IMR-90 (cell line): ENCODE results near the gene SLC4A2. TPM values are rescaled to one million over a fixed set of nuclear protein-coding genes. Genes with fewer than 3 reads are reported as not detected.

Experiments
- ATAC-seq: fragments of 200-7000 bp; cut with Tn5 transposase; 2 replicates; pipeline ENCODE4 v1.9.1; 2020; ENCODE audit warnings: low read depth, mild to moderate bottlenecking, moderate library complexity
- BruUV-seq: library from RNA; stranded (reverse); fragments of 400-500 nt; replicated peaks from 2 replicates; lab custom pipeline; 2021; lab: Mats Ljungman, UMichigan
- CTCF ChIA-PET: fragments of 300-600 bp; formaldehyde crosslinking; extraction: SDS; loops from one replicate; lab custom pipeline; 2021; ENCODE audit warnings: antibody characterized with exemption; lab: Yijun Ruan, JAX
- POLR2A ChIA-PET: fragments of 300-600 bp; sonication (Branson Sonifier 250); formaldehyde crosslinking; loops from one replicate; lab custom pipeline; 2022; ENCODE audit warnings: antibody characterized with exemption; ENCODE audit not compliant: unreplicated experiment; lab: Charles Lee
- DNase-seq: peaks from one replicate; pipeline ENCODE4 v3.0.0; 2013
- H2AFZ ChIP-seq: replicated peaks from 2 replicates; pipeline ENCODE3; 2013; ENCODE audit warnings: low read length, mild to moderate bottlenecking; ENCODE audit not compliant: poor library complexity
- H2AK5ac ChIP-seq: 2 replicates; pipeline ENCODE4 v1.6.1; 2013; ENCODE audit warnings: low read depth, low read length, inconsistent platforms
- H2AK9ac ChIP-seq: replicated peaks from 2 replicates; pipeline ENCODE3; 2013; ENCODE audit warnings: mild to moderate bottlenecking, low read depth, low read length, moderate library complexity; ENCODE audit not compliant: poor library complexity
- H2BK120ac ChIP-seq: 2 replicates; pipeline ENCODE4 v1.6.1; 2013; ENCODE audit warnings: low read depth, low read length, inconsistent platforms
- H2BK15ac ChIP-seq: 3 replicates; pipeline ENCODE4 v1.6.1; 2013; ENCODE audit warnings: low read depth, low read length, inconsistent platforms
- H2BK20ac ChIP-seq: 2 replicates; pipeline ENCODE4 v1.6.1; 2013; ENCODE audit warnings: low read depth, mild to moderate bottlenecking, inconsistent platforms, low read length, moderate library complexity
- H2BK5ac ChIP-seq: 2 replicates; pipeline ENCODE4 v1.6.1; 2013; ENCODE audit warnings: mild to moderate bottlenecking, low read depth, low read length, inconsistent platforms; ENCODE audit not compliant: poor library complexity, severe bottlenecking
- H3K14ac ChIP-seq: replicated peaks from 2 replicates; pipeline ENCODE4 v1.6.1; 2013; ENCODE audit warnings: low read depth, low read length, inconsistent platforms
- H3K18ac ChIP-seq: 2 replicates; pipeline ENCODE4 v1.6.1; 2013; ENCODE audit warnings: low read depth, low read length, control low read depth
- H3K23ac ChIP-seq: 2 replicates; pipeline ENCODE4 v1.6.1; 2013; ENCODE audit warnings: low read depth, low read length, inconsistent platforms
- H3K27ac ChIP-seq: 2 replicates; pipeline ENCODE4 v1.5.1; 2013; ENCODE audit warnings: mild to moderate bottlenecking, control low read depth, low read length; ENCODE audit not compliant: insufficient read depth
- H3K27me3 ChIP-seq: 2 replicates; pipeline ENCODE4 v1.6.1; 2013; ENCODE audit warnings: low read length; ENCODE audit not compliant: control insufficient read depth, insufficient read depth
- H3K36me3 ChIP-seq: 2 replicates; pipeline ENCODE4 v1.6.1; 2013; ENCODE audit warnings: low read length, mixed read lengths; ENCODE audit not compliant: control insufficient read depth, insufficient read depth
- H3K4ac ChIP-seq: 2 replicates; pipeline ENCODE4 v1.6.1; 2013; ENCODE audit warnings: low read depth, low read length, inconsistent platforms
- H3K4me1 ChIP-seq: 2 replicates; pipeline ENCODE4 v1.6.1; 2013; ENCODE audit warnings: low read length, mixed read lengths; ENCODE audit not compliant: control insufficient read depth, insufficient read depth
- H3K4me2 ChIP-seq: 2 replicates; pipeline ENCODE4 v1.6.1; 2013; ENCODE audit warnings: low read depth, mild to moderate bottlenecking, control low read depth, low read length, moderate library complexity
- H3K4me3 ChIP-seq: 2 replicates; pipeline ENCODE4 v1.5.1; 2013; ENCODE audit warnings: low read depth, mild to moderate bottlenecking, control low read depth, low read length, moderate library complexity; ENCODE audit not compliant: insufficient read depth
- H3K56ac ChIP-seq: 2 replicates; pipeline ENCODE4 v1.6.1; 2013; ENCODE audit warnings: low read length, inconsistent platforms; ENCODE audit not compliant: insufficient read depth; ENCODE audit errors: extremely low read depth
- H3K79me1 ChIP-seq, 2 experiments: 2 replicates each; pipeline ENCODE4 v1.6.1; 2013; ENCODE audit warnings: low read length in 2 of 2, inconsistent platforms in 1 of 2, low read depth in 1 of 2
- H3K9ac ChIP-seq: 2 replicates; pipeline ENCODE4 v1.6.1; 2013; ENCODE audit warnings: low read depth, low read length, control low read depth
- H3K9me1 ChIP-seq: 2 replicates; pipeline ENCODE4 v1.6.1; 2013; ENCODE audit warnings: low read length, inconsistent platforms; ENCODE audit not compliant: insufficient read depth
- H3K9me3 ChIP-seq: 2 replicates; pipeline ENCODE4 v1.6.1; 2013; ENCODE audit warnings: low read length; ENCODE audit not compliant: control insufficient read depth, insufficient read depth
- H4K20me1 ChIP-seq: 2 replicates; pipeline ENCODE4 v1.6.1; 2013; ENCODE audit warnings: low read length, inconsistent platforms; ENCODE audit not compliant: insufficient read depth
- H4K5ac ChIP-seq: 2 replicates; pipeline ENCODE4 v1.6.1; 2013; ENCODE audit warnings: mild to moderate bottlenecking, low read depth, low read length, control low read depth
- H4K8ac ChIP-seq, 2 experiments: 2 replicates each; pipeline ENCODE4 v1.6.1; 2013; ENCODE audit warnings: low read depth in 2 of 2, low read length in 2 of 2, control low read depth in 1 of 2, inconsistent platforms in 1 of 2
- H4K91ac ChIP-seq: 2 replicates; pipeline ENCODE4 v1.6.1; 2013; ENCODE audit warnings: low read depth, low read length, inconsistent platforms; ENCODE audit not compliant: insufficient read depth
- FOS ChIP-seq: fragments of 150-350 bp; IDR thresholded peaks from 2 replicates; pipeline ENCODE4 v1.6.1; 2016; ENCODE audit warnings: low read depth, low read length
- MAFK ChIP-seq: IDR thresholded peaks from 2 replicates; pipeline ENCODE4 v1.6.1; 2012; ENCODE audit warnings: low read depth, low read length, improper control_type of control experiment
- MAZ ChIP-seq: IDR thresholded peaks from 2 replicates; pipeline ENCODE4 v1.6.1; 2012; ENCODE audit warnings: low read depth, mild to moderate bottlenecking, low read length, improper control_type of control experiment, moderate library complexity, borderline replicate concordance
- WGBS, 2 experiments: methylation state at CpG; one replicate each; pipeline versions ENCODE4 v1.1.5 to v1.1.7; 2013; ENCODE audit warnings: missing lambda C conversion rate in 2 of 2; ENCODE audit not compliant: insufficient read length in 1 of 2; ENCODE audit errors: extremely low coverage in 2 of 2; 5-methylcytosine and 5-hydroxymethylcytosine counted together
- dilution Hi-C: fragments of 300-500 bp; cut with HindIII; formaldehyde crosslinking; loops from one replicate; pipeline ENCODE4 v1.14.3; 2018; ENCODE audit warnings: low sequenced_read_pairs; ENCODE audit not compliant: unreplicated experiment
- in situ Hi-C: fragments of 300-500 bp; cut with MboI; formaldehyde crosslinking; loops from 3 replicates; pipeline ENCODE4 v1.14.3; 2019; ENCODE audit warnings: low sequenced_read_pairs, inconsistent platforms, mixed read lengths
- intact Hi-C: fragments of 100-400 bp; cut with micrococcal nuclease; formaldehyde crosslinking; loops from 2 replicates; pipeline ENCODE4 v1.10.0; 2022
- polyA plus RNA-seq, 3 experiments: library from polyadenylated mRNA; depleted of rRNA; stranded (reverse); fragments of >200 nt; gene quantifications; 2 replicates each; pipeline ENCODE4 v1.2.3, GENCODE V29; 2012; ENCODE audit warnings: low replicate concordance in 1 of 3
- total RNA-seq: library from RNA; depleted of rRNA; stranded (reverse); fragments of >200 nt; gene quantifications from 2 replicates; pipeline ENCODE4 v1.2.3, GENCODE V29; 2012

Gene SLC4A2
- total and polyA plus RNA-seq, 2 of the 4 experiments (the other 2 are of a cell fraction): 29.6 to 91.0 TPM

DNA sequence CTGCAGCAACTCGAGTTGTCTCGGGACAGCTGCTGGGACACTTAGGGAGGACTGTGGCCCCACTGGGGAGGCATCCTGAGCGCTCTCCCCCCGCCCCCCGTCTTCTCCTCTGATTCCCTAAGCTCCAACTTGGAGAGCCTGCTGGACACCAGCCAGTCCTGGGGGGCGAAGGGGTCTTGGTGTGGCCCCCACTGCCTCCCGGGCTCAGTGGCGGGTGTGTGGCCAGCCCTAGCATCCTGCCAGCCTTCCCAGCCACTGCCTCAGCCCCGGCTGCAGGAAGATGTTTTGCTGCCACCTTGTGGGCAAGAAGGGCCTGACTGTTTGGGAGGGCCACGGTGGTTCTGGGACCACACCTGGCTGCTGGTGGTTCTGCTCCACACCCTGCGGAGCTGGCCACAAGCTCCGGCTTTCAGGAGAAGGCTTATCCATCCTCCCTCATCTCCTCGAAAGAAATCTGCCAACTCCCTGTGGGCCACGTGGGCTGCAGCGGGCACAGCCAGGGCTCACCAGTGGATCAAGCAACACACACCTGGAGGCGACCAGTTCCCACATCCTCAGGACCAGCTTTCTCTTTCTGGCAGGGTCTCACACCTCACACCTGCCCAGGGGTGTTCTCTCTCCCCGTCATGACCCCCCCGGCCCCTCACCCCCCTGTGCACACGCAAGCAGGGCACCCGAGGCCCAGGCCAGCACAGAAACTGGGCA lies 51.7 kb downstream of the SLC4A2 start (continued):
- peak; percentile 21; the same call in 1 of the 2 replicates for TF ChIP-seq MAZ

DNA sequence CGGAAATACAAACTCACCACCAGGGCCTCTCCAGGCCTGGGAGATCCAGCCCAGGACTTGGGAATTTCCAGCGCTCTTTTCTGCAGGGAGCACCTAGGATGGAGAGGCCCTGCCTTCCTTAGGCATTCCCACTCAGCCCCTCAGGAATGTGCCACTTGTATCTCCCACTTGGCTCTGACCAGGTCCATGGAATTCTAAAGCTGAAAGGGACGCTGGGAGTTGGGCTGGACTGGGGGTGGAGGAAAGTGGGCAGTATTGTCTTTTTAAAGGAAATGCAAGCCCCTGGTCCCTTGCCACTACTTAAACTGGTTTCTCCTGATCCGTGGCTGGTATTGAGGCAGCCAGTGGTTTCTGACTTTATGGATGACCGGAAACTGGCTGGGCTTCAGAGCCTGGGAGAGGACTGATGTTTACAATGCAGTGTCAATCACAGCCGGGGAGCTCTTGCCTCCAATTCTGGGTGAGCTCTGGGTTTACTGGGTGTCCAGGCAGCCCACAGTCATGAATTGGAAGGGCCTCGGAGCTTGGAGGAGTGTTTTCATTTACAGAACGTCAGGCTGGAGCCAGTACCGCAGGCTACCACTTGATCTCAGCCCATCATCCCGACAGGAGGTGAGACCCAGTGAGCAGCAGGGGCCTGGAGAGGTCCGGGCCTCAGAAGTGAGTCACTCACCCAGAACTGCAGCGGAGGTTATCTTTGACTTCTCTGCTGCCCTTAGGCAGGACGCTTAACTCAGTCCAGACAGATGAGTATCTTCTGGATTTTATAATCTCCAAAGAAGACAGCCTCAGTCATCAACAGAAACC lies 54.2 kb downstream of the SLC4A2 start:
- no TSS peak for BruUV-seq
- Histone ChIP-seq H3K27ac (peak overlapping the region; percentile 66), H3K36me3 (peaks cover 16% of the 10 kb centered on the region), H4K20me1 (peaks cover 83% of the 10 kb centered on the region), H2AFZ (peak overlapping the region; percentile 26), H3K4me3 (no peak overlapping the region), H3K4ac (peak overlapping the region; percentile 91), H3K79me1 (peaks cover 20 to 76% of the 10 kb centered on the region in 2 experiments), H2BK15ac (peak overlapping the region; percentile 29; the same call in 2 of the 3 replicates), H3K27me3 (no peaks in the 10 kb centered on the region), H3K4me2 (peak overlapping the region; percentile 57), H2BK120ac (peak overlapping the region; percentile 84), H3K14ac (peak overlapping the region; percentile 74), H3K18ac (no peak overlapping the region), H4K5ac (no peak overlapping the region), H3K56ac (peak overlapping the region; percentile 73), H3K4me1 (peaks cover 24% of the 10 kb centered on the region), H3K9me1 (peaks cover 19% of the 10 kb centered on the region), H4K91ac (peak overlapping the region; percentile 81), H3K23ac (peak overlapping the region; percentile 64), H2BK5ac (peak overlapping the region; percentile 63), H2AK9ac (peak overlapping the region; percentile 93), H2BK20ac (peak overlapping the region; percentile 63), H4K8ac (peak overlapping the region; percentile 5 to 82; a peak in 3 of 4 replicates), H3K9ac (peak overlapping the region; percentile 15; the same call in 1 of the 2 replicates), H3K9me3 (no peaks in the 10 kb centered on the region), H2AK5ac (peak overlapping the region; percentile 27)
- POLR2A ChIA-PET: interaction anchor here (1.2 kb wide), 1 partner anchor 25 kb away, joined by 3 read pairs; no protein-coding TSS in a partner anchor
- DNase-seq (peak; percentile 93), ATAC-seq (peak; percentile 67)
- dilution Hi-C loops: no loop called here
- 0% methylated on average over 7 of the region's 13 CpGs; no CpG with 5 or more reads in 1 of the 2 experiments for WGBS, 2 experiments
- in situ Hi-C loops: loop anchor here (5.0 to 25.0 kb wide), 2 partner anchors 91 to 326 kb away; partner anchors contain the start of gene ATG9B
- CTCF ChIA-PET: interaction anchor here (0.6 to 1.0 kb wide), 3 partner anchors 19 to 220 kb away, joined by 3 to 7 read pairs (median 5); partner anchors contain the start of gene ABCB8
- TF ChIP-seq MAFK: no peak
- TF ChIP-seq MAZ: peak; percentile 41; the same call in 1 of the 2 replicates
- peak; percentile 64 for TF ChIP-seq FOS
- intact Hi-C loops: loop anchor here (5.0 kb wide), 2 partner anchors 101 to 216 kb away; no protein-coding TSS in a partner anchor
